Measurements from ENCODE around the gene GIPC3. TPM values are rescaled to one million over a fixed set of nuclear protein-coding genes. Genes with fewer than 3 reads are reported as not detected.
A peak's percentile ranks its signal among the peaks of the same experiment; 100 is the strongest.

The GIPC3 gene
- total RNA-seq, 1 donor from 2014 or later, result 0.21 TPM

DNA sequence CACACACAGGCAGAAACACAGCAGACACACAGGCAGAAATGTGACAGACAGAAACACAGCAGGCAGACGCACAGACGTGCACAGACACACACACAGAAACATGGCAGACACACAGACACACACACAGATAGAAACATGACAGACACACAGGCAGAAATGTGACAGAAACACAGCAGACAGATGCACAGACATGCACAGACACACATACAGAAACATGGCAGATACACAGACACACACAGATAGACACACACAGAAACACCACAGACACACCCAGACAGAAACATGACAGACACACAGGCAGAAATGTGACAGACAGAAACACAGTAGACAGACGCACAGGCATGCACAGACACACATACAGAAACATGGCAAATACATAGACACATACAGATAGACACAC, 20.1 kb downstream of the GIPC3 start:
- no peak for DNase-seq

DNA sequence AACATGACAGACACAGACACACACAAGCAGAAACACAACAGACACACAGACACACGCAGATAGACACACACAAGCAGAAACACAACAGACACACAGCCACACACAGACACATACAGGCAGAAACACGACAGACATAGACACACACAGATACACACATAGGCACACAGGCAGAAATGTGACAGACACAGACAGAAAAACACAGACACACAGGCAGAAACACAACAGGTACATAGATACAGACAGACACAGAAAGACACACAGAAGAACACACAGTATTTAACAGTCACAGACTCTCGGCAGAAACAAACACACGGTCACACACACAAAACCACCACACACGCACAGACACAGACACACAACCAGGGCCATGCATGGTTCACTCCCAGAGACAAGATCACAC, 20.5 kb downstream of the GIPC3 start:
- no peak for DNase-seq

DNA sequence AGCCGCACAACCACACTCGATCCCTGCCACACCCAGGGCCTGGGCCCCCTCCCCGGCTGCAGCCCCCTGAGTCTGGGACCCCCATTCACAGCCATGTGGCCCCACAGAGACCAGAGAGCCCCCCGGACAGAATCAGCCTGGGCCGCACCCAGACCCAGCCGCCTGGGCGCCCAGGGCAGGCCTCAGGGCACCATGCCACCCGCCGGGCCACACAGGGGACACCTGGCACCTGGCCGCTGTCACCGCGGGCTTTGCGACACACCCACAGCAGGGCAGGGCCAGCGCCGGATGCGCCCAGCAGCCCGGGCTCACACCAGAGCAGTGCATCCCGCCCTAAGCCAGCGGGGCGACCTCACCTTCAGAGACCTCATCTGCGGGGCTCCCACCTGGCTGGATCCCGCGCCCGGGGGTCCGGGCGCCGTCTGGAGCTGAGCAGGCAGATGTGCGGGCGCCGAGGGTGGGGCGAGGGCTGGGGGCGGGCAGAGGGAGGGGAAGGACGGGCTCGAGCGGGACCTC, 21.0 kb downstream of the GIPC3 start:
- no peak for DNase-seq

DNA sequence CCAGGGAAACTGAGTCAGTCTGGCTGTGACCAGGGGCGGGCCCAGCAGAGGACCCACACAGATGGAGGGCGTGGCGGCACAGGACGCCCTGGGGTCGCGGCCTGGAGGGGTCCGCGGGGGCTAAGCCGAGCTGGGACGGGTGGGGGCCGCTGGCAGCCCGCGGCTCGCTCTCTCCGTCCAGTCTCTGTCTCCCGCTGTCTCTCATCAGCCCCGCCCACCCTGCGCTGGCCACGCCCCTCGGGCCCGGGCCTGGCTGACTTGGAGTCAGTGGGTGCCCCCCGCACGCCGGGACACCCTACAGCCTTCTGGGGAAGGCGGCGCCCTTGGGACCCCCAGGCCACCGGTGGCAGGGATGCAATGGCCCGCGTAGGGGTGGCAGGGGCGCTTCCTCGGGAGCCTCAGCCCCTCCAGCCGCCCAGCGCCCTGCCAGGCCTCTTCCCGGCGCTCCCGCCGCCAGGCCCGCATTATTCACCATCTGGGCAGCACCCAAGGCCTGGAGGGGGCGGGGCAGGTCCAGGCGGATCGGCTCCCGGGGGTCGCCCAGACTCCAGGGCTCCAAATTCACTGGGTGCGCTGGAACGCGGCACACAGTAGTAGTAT, 21.5 kb downstream of the GIPC3 start, which contains the start of gene TBXA2R:
Gene TBXA2R, minus strand, starts transcription at position 186 of the 600 bp plus-strand sequence. CDS start 6,241 bp downstream, outside the sequence.
- DNase-seq, result peak; percentile 27

DNA sequence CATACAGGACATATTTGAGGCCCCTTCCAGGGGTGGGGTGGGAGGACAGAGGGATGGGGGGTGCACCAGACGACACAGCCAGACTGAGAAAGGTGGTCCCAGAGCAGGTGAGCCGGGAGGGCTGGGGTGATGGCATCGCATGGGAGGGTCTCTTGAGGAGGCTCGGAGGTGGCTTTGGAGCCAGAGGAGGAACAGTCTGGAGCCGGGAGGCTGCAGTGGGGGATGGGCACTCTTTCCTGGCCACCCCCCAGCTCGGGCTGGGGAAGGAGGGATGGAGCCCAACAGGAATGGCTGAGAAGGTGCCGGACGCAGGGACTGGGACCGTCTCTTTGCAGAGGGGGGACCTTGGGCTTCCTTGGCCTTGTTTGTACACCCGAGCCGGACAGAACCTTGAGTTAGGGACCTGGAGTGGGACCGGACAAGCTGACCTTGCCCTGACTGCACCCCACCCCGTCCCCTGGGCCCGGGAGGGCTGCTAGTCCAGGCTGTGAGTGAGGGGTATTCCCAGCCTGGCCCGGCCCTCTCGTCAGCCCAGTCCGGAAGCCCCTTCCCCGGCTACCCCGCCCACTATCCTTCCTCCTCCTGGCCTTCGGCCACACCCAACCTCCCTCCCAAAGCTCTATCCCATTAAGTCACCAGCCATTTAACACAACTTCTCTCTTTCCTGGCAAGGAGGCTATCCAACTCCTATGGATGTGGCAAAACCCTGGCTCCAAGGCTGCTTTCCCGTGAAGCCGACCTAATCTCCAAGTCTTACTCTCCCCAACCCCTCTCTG, 22.2 kb downstream of the GIPC3 start:
- peak; percentile 14 for DNase-seq

DNA sequence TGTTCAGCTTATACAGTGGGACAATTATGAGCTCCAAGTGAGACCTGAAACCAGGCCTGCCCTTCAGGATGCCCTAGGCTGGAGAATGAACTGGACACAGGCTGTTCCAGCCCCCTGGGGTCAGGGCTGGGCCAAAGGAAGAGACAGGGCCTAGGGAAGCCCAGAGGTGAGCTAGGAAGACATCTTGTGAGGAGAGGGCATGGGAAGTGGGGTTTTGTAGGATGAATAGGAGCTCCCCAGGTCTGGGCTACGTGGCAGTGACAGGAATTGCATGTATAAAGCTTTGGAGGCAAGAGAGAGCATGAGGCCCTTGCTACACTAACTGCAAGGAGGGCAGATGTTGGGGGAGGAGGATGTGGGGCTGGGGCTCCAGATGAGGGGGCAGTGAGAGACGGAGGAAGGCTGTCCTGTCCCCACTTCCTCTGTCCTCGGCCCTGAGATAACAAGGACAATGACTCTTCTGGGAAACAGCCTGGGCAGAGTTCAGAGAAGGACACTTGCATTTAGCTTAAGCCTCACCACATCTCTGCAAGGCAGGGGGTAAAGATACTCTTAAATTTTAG, 22.9 kb downstream of the GIPC3 start:
- no peak for DNase-seq

DNA sequence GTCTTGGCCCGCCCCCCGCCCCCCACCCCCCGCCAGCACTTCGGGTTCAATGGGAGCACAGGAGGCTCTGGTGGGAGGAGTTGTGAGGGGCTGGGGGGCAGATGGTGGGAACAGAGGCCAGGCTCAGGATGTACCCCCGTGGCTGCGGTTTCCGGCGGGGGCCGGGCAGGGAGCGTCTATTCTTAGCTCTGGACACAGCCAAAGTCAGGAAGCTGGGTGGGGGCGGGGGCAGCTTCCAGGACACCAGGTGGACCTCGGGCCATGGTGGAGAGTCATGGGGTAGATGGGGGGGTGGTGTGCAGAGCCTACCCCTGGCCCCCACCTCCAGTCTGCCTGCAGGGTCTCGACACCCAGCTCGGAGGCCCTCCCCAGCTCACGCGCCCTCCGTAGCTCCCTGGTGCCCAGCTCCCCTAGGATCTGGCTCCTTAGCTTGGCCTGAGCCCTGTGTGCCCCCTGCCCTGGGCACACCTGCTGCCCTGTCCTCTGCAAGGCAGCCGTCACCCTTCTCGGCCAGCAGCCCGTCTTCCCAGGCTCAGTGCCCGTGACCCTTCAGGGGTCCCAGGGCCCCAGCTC, 23.6 kb downstream of the GIPC3 start:
- DNase-seq, result peak; percentile 12

DNA sequence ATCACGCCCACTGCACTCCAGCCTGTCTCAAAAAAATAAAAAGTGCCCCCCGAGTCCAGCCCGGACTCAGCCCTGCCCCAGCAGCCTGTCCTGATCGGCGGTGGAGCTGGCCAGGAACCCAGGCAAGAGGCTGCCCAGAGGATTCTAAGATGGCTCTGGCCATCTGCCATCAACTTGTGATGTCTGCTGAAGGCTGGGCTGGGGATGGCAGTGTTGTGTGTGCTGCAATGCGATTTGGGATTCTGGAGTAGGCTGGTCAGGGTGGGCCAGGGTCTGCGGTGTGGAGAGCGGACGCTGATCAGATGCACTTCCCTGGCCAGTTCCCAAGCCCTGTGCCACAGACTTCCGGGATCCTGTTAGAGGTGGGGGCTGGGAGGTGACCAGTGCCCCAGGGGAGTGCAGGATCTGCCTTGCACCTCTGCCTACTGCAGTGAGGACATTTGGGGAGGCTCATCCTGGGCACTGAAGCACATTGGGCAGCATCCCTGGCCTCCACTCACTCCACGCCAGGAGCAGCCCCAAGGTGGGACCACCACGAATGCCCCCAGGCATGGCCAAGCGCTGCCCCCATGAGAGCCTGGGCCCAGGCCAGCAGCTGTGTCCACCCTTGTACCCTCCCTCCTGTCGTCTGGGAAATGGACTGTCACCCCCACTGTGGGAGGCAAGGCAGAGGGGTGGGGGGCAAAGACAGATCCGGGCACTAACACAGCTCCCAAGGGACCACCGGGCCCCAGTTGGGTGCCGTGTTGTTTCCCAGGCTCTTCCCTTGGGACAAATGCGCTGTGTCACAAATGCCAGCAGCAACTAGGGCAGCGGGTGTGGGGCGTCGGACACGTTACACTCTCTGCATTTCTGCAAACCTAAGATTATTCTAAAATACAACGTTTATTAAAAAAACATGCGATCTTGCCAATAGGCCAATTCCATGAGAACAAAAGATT, 24.8 kb downstream of the GIPC3 start:
- no peak for DNase-seq

DNA sequence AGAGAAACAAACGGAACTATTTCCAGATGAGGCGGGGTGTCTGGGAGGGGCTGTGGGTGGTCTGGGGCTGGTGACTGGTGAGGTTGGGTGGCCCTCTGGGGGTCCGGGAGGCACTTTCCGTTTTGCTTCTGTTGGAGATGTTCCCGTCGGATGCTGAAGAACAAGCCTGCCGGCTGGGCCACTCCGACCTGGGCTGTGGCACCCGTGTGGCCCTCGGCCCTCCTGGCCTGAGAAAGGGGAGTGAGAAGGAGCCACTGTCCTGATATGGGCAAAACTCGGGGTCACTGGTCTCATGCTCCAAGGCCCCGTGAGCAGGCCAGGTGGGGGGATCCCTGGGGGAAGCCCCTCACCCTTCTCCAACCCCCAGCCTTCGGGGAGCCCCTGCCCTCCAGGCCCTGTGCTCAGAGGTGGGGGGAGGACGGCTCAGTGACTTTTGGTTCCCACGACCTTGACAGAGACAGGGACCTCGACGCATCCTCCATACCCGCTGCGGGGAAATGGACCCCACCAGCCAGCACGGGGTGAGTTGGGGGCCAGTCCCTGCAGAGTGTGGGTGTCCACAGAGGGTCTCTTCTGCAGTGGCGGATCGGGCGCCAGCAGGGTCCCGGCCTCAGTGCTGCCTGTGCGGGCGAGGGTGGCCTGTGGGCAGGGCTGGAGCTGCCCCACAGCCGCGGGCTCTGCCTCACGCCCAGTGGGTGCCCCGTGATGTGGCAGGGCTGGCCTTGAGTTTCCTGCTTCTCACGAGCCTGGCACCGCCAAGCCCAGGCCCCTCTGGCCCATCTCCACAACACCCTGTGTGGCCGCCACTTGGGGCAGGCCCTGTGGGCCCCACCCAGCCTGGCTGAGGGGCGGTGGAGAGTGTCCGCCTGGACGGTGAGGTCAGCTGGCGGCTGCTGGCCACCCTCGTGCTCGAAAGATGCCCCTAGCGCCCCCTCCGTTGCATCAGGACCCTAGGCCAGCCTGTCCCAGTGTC, 25.8 kb downstream of the GIPC3 start:
- DNase-seq, result no peak

DNA sequence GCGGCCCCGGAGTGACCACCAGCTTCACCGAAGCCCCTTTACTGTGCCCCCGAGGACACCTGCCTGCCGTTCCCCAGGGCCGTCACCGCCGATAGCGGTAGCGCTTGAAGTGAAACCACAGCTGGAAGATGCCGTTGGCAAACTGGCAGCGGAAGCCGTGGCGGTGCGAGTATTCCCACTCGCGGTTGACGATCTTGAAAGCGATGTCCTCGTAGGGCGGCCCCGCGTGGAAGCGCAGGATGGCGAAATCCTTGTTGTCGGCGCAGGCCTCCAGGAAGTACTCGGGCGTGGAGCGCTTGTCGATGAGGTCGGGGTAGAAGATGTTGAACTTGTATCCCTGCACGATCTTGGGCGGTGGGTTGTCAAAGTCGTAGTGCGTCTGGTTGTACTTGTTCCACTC, 26.6 kb downstream of the GIPC3 start:
- no peak for DNase-seq

DNA sequence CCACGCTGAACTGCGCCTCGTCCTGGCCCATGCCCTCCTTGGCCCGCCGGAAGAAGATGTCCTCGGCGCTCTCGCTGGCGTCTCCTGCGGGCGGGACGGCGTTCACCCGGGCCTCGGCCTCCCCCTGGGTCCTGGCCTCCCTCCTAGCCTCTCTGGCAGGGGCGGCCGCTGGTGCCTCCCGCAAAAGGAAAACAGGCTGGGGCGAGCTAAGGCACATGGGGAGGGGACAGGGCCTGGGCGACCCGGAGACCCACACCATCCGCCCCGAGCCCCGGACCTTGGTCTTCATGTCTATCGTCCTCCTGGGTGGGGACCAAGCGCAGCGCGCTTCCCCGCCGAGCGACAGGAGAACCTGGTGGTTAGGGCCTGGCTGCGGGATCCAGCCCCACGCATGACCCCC, 27.1 kb downstream of the GIPC3 start:
- no peak for DNase-seq

DNA sequence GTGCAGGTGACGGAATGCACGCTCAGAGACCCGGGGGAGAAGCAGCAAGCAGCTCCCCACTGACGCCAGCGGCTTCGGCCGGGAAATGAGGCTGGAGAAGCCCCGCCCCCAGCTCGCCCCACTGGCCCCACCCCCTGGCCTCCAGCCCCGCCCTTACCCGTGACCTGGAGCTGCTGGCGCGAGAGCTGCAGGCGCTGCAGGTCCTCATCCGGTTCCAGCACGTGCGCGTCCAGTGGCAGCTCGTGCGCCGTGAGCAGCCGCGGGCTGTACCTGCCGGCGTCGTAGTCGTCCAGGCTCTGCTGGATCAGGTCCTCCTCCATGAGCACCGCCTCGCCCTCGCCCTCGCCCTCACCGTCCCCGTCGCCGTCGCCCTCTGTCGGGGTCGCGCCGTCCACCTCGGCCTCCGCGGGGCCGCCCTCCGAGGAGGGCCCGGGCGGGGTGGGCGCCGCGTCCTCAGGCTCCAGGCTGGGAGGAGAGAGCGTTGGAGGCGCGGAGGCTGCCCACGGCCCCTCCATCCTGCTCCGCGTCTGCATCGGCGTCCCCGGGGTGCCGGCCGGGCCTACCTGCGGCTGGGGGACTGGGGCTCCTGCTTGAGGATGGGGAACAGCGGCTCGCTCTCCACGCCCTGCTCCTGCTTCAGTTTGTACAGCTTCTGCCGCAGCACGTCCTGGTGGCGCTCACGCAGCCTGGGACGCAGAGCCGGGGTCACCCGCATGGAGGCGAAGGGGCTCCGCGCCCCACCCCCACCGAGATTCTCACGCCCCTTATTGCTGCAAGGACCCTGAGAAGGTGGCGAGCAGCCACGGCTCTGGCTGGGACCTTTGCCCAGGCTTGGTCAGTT, 27.8 kb downstream of the GIPC3 start:
- DNase-seq, result no peak

DNA sequence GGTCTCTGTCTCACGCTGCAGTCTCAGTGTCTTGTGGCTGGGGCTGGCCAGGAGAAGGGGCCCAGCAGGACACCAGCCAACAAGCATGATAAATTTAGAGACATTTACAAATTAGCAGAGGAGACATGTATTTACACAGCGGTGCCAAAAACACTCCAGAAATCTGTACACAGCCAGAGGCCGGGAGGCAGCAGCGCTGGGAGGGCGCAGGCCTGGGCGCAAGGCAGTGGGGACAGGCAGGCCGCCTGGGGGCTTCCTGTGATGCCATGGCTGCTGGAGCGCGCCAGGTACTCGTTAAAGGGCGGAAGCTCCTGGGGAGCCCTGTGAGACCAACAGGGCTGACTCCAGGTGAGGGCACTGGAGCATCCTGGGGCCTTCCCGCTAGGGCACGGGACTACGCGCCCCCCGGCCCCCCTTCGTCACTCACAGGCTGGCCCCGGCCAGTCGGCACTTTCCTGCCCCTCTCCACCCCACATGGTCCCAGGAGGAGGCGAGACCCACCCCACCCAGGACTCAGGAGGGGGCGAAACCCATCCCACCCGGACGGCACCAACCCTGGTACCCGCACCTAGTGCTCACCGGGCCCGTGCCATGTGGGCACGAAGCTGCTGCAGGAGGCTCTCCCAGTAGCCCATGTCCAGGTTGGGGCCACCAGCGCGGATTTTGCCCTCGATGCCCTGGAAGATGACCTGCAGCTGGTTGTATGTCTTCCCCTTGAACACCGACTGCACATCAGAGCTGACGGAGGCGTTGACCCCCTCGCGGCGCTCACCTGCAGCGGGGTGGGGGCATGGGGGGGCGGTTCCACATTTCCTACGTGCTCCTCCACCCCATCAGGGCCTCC, 28.8 kb downstream of the GIPC3 start:
- peak; percentile 7 for DNase-seq

DNA sequence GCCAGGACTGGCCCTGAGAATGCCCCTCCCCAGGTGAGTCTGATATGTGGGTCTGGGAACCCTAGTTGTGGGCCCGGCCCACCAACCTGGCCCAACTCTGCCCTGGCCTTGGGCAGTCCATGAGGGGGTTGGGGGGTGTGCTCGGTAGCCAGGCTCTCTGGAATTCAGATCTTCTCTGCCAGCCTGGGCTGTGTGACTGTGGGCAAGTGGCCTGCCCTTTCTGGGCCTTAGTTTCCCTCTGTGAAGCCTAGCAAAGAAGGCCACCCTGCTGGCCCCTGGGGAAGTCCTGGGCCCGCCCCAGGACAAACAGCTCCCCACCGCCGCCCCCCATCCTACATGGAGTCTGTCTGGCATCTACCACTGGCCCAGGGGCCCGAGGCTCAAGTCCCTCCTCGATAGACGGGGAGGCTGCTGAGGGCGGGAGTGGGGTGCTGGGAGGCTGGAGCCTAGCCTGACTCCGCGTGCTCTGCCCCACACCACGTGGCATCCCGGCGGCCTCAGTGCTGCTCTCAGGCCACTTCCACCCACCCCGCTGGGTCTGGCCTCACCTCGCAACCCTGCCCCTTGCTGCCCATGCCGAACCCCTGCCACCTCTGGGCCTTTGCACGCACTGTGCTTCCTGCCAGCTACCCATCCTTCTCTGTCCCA, 29.7 kb downstream of the GIPC3 start:
- DNase-seq, result no peak

DNA sequence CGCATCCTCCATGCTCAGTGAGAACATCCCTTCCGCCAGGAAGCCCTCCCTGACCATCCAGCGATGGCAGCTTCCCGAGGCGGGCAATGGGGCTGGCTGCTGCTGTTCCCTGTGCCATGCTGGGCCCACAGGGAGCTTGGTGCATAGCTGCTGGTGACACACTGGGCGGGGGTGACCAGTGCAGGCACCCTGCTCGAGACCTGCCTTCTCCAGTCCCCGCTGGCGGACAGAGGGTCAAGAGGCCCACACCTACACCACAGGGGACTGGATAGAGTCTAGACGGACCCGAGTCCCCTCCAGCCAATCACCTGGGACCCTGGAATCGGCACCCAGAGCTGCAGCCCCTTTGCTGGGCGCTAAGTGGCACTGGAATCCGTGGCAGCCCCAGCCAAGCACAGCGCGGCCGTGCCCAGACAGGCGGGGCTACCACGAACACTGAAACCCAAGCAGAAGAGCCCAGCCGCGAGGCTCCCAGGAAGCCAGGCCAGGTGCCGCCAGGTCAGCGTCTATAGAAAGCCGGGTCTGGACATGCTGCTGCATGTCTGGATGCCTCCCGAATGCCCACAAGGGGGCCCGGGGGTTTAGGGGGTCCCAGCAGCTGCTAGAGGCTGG, 30.4 kb downstream of the GIPC3 start:
- DNase-seq, result no peak

DNA sequence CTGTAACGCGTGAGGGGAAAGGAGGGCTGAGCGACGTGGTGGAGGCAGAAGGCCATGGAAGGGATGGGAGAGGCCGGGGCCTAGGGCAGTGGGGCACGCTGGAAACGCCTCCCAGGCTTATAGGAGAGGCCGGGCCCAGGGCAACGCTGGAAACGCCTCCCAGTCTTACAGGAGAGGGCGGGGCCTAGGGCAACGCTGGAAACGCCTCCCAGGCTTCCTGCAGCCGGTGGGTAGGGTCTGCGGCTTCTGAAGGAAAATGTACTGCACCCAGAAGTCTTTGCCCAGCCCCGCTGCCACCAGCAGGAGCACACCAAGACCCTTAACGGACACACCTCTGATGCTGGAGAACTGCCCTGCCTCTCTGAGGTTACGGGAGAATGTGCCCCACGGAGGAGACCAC, 32.2 kb downstream of the GIPC3 start:
- DNase-seq, result no peak

DNA sequence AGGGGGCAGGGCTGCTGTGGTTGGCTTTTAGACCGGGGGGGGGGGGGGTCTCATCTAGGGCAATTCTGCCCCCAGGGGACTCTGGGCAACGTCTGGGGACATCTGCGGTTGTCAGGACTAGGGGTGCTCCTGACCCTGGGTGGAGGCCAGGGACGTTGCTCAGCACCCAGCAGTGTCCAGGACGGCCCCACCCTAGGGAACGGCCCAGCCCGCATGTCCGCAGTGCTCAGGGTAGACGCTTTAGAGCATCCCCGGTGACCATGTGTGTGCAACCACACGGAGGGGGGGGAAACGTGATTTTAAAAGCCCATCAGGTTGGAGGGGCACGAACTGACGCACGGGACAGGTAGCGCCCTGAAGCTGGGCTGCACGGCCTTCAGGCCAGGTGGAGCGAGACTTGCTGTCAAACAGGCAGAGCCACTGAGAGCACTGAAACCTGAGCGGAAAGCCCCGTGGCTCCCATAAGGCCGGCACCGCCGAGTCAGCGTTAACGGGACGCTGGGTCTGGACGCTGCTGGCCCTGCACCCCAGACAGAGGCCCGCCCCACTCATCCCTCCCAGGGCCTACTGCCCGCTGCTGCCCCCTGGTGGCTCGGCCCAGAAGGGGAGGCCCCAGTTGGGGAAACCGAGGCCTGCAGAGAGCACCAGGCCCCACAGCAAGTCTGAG, 33.0 kb downstream of the GIPC3 start:
- peak; percentile 53 for DNase-seq
